Mesothelial cell of epicardium (in vitro differentiated cells): ENCODE data around the gene SBK3. TPM values are rescaled to one million over a fixed set of nuclear protein-coding genes. Genes with fewer than 3 reads are reported as not detected.
A peak's percentile ranks its signal among the peaks of the same experiment; 100 is the strongest.
"Not testable (repeated sequence)": the region's sequence is repeated elsewhere in the genome, so short reads cannot be mapped to it uniquely, and the experiment has no call there.

Experiments
- DNase-seq, 2 experiments: peaks; one replicate each; pipeline ENCODE4 v3.0.0; 2021; ENCODE audit warnings: low spot score in 2 of 2; ENCODE audit not compliant: unreplicated experiment in 2 of 2
- H3K27ac Mint-ChIP-seq: 2 replicates; pipeline ENCODE4 v1.8.0; 2021; ENCODE audit warnings: mixed read lengths
- H3K27me3 Mint-ChIP-seq: 2 replicates; pipeline ENCODE4 v1.8.0; 2021; ENCODE audit warnings: low read depth, mixed read lengths
- H3K36me3 Mint-ChIP-seq: 2 replicates; pipeline ENCODE4 v1.8.0; 2021; ENCODE audit warnings: mixed read lengths
- H3K4me1 Mint-ChIP-seq: 2 replicates; pipeline ENCODE4 v1.8.0; 2021; ENCODE audit warnings: mixed read lengths
- H3K4me3 Mint-ChIP-seq: 2 replicates; pipeline ENCODE4 v1.8.0; 2021; ENCODE audit warnings: mild to moderate bottlenecking, moderate library complexity, mixed read lengths
- H3K9me3 Mint-ChIP-seq: 2 replicates; pipeline ENCODE4 v1.8.0; 2021; ENCODE audit warnings: mixed read lengths
- CTCF ChIP-seq: fragments of 200-600 bp; sonication (generic); IDR thresholded peaks from one replicate; pipeline ENCODE4 v1.5.0; 2021; ENCODE audit warnings: antibody characterized with exemption; ENCODE audit not compliant: unreplicated experiment
- total RNA-seq: library from RNA; stranded (reverse); gene quantifications from 3 replicates; pipeline ENCODE4 v1.2.1, GENCODE V29; 2021

Gene SBK3
- total RNA-seq, 1 donor from 2014 or later = not detected

- Mint-ChIP-seq H3K36me3 (no peaks in the 10 kb centered on the region), H3K27ac (peak within 1 kb of the TSS; percentile 66), H3K27me3 (peaks cover 5% of the 10 kb centered on the region), H3K4me3 (no peak within 1 kb of the TSS), H3K4me1 (peaks cover 5% of the 10 kb centered on the region), H3K9me3 (peaks cover 5% of the 10 kb centered on the region)
- no peak for TF ChIP-seq CTCF
- DNase-seq = no peak
These were observed 8.2 kb downstream of the SBK3 start, which contains the start of gene SBK2 for GRCh38 chr19:55536951-55537740. Gene SBK2, minus strand, starts transcription at chr19:55537133. Its CDS starts 839 bp downstream, at chr19:55536294.

- no peaks in the 10 kb centered on the region for H3K27me3 Mint-ChIP-seq
- DNase-seq = no peak
- H3K36me3 Mint-ChIP-seq = no peaks in the 10 kb centered on the region
- H3K9me3 Mint-ChIP-seq = no peaks in the 10 kb centered on the region
- H3K4me3 Mint-ChIP-seq = no peak overlapping the region
- H3K27ac Mint-ChIP-seq = no peak overlapping the region
- H3K4me1 Mint-ChIP-seq = peaks cover 5% of the 10 kb centered on the region
- TF ChIP-seq CTCF = no peak
These were observed 9.0 kb downstream of the SBK3 start for GRCh38 chr19:55536366-55536765.

GRCh38 chr19:55535965-55536350 is 9.4 kb downstream of the SBK3 start:
- Mint-ChIP-seq H3K4me3 (no peak overlapping the region), H3K9me3 (no peaks in the 10 kb centered on the region), H3K27ac (no peak overlapping the region), H3K27me3 (no peaks in the 10 kb centered on the region), H3K4me1 (peaks cover 5% of the 10 kb centered on the region), H3K36me3 (no peaks in the 10 kb centered on the region)
- DNase-seq = no peak
- no peak for TF ChIP-seq CTCF

- no peak overlapping the region for H3K27ac Mint-ChIP-seq
- H3K4me1 Mint-ChIP-seq = peaks cover 5% of the 10 kb centered on the region
- H3K4me3 Mint-ChIP-seq = no peak overlapping the region
- no peaks in the 10 kb centered on the region for H3K36me3 Mint-ChIP-seq
- no peaks in the 10 kb centered on the region for H3K9me3 Mint-ChIP-seq
- H3K27me3 Mint-ChIP-seq = no peaks in the 10 kb centered on the region
- TF ChIP-seq CTCF = no peak
- DNase-seq = no peak
These were observed 10.0 kb downstream of the SBK3 start for GRCh38 chr19:55535173-55535964.

GRCh38 chr19:55534280-55534679 is 11.1 kb downstream of the SBK3 start:
- not testable (repeated sequence) for H3K36me3 Mint-ChIP-seq, H3K27me3 Mint-ChIP-seq, H3K4me1 Mint-ChIP-seq, DNase-seq, H3K27ac Mint-ChIP-seq, H3K4me3 Mint-ChIP-seq, H3K9me3 Mint-ChIP-seq

GRCh38 chr19:55530996-55531395 is 14.3 kb downstream of the SBK3 start:
- Mint-ChIP-seq H3K4me3 (no peak overlapping the region), H3K9me3 (no peaks in the 10 kb centered on the region), H3K36me3 (no peaks in the 10 kb centered on the region), H3K27ac (no peak overlapping the region), H3K27me3 (no peaks in the 10 kb centered on the region), H3K4me1 (no peaks in the 10 kb centered on the region)
- TF ChIP-seq CTCF = no peak
- DNase-seq = no peak
